Activated gamma-delta T cell treated with anti-CD3 and anti-CD28 coated beads, Interleukin-2, amount 50 U/mL, for 16 hours (primary cell): Measurements from ENCODE around the gene CTSK.

ENCODE experiments used
- DNase-seq: peaks from one replicate; pipeline ENCODE4 v3.0.0-alpha.2; 2020; ENCODE audit warnings: low read depth

CTSK gene

GRCh38 chr1:150760013-150760412, 48.0 kb downstream of the CTSK start:
- DNase-seq: no peak

DNA sequence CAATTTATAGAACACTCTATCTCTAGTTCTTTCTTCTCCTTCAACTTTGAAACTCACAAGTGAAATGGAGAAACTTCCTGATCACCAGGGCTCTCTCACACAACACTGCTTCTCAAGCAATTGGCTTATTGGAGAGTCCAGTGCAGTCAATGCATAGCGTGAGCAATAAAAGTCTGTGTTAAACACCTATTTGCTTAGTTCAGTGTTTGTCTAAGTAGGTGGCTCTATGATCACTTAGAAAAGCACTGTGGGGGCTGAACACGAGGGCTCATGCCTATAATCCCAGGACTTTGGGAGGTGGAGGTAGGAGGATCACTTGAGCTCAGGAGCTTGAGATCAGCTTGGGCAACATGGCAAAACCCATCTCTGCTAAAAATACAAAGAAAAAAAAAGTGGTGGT, 54.6 kb downstream of the CTSK start:
- no peak for DNase-seq

DNA sequence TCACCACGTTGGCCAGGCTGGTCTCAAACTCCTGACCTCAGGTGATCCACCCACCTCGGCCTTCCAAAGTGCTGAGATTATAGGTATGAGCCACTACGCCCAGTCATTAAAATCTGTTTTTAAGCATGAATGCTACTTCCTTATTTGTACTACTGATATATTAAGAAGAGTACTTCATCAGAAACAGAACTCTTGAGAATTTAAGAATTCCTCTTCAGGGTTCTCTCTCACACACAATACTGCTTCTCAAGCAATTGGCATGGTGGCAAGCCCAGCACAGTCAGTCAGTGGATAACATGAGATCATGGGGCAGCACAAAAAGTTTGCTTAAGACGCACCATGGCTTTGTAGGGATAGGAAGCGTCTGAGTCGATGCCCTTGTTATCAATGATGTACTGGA, 56.6 kb downstream of the CTSK start:
- DNase-seq: no peak

- DNase-seq: no peak
Measured at GRCh38 chr1:150749720-150750311, 58.2 kb downstream of the CTSK start.

DNA sequence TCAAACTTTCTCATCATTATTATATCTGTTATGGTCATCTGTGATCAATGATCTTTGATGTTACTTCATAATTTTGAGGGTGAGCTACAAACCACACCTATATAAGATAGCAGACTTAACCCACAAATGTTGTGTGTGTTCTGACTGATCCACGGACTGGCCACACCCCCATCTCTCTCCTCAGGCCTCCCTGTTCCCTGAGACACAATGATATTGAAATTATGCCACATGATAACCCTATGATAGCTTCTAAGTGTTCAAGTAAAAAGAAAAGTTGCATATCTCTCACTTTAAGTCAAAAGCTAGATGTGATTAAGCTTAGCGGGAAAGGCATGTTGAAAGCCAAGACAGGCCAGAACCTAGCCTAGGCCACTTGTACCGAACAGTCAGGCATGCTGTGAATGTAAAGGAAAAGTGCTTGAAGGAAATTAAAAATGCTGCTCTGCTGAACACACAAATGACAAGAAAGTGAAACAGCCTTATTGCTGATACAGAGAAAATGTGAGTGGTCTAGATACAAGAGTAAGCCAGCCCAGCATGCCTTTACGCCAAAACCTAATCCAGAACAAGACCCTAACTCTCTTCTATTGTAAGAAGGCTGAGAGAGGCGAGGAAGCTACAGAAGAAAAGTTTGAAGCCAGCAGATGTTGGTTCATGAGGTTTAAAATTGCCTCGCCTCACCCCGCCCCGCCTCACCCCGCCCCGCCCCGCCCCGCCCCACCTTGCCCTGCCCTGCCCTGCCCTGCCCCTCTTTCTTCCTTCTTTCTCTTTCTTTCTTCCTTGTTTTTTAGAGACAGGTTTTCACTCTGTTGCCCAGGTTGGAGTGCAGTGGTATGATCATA, 59.0 kb downstream of the CTSK start:
- no peak for DNase-seq
